Caco-2 (cell line): ENCODE results near the gene IL34. TPM values are rescaled to one million over a fixed set of nuclear protein-coding genes. Genes with fewer than 3 reads are reported as not detected.

Experiments
- BruUV-seq: library from RNA; stranded (reverse); fragments of 400-500 nt; replicated peaks from 2 replicates; lab custom pipeline; 2021; lab: Mats Ljungman, UMichigan
- CTCF ChIA-PET: fragments of 300-600 bp; sonication (Branson Sonifier 250); formaldehyde crosslinking; loops from one replicate; lab custom pipeline; 2022; ENCODE audit warnings: antibody characterized with exemption; lab: Charles Lee
- POLR2A ChIA-PET: fragments of 300-600 bp; sonication (Branson Sonifier 250); formaldehyde crosslinking; loops from one replicate; lab custom pipeline; 2022; ENCODE audit warnings: antibody characterized with exemption; lab: Charles Lee
- DNase-seq, 2 experiments: peaks; one replicate each; pipeline versions ENCODE4 v3.0.0 to v3.0.0-alpha.2; 2020 to 2022
- H3K27me3 ChIP-seq: replicated peaks from 2 replicates; pipeline ENCODE4 v1.6.0; 2011; ENCODE audit warnings: low read length; ENCODE audit not compliant: control insufficient read depth, insufficient read depth
- H3K36me3 ChIP-seq: 2 replicates; pipeline ENCODE4 v1.5.1; 2011; ENCODE audit warnings: low read length; ENCODE audit not compliant: control insufficient read depth, insufficient read depth
- H3K4me1 ChIP-seq: fragments of 250-450 bp; sonication (Bioruptor Pico); 2 replicates; pipeline ENCODE4 v1.5.1; 2020; ENCODE audit warnings: mild to moderate bottlenecking
- H3K4me3 ChIP-seq: 2 replicates; pipeline ENCODE4 v1.5.1; 2011; ENCODE audit warnings: low read depth, mild to moderate bottlenecking, control low read depth, low read length
- H3K9me3 ChIP-seq: fragments of 250-450 bp; sonication (Bioruptor Pico); 2 replicates; pipeline ENCODE4 v1.5.1; 2020; ENCODE audit warnings: mild to moderate bottlenecking, moderate library complexity
- H3K27ac Mint-ChIP-seq: one replicate; pipeline ENCODE4 v1.8.0; 2022; ENCODE audit warnings: mixed read lengths; ENCODE audit not compliant: unreplicated experiment
- H3K27me3 Mint-ChIP-seq: one replicate; pipeline ENCODE4 v1.8.0; 2022; ENCODE audit warnings: mixed read lengths; ENCODE audit not compliant: insufficient read depth, unreplicated experiment
- H3K36me3 Mint-ChIP-seq: one replicate; pipeline ENCODE4 v1.8.0; 2022; ENCODE audit warnings: mild to moderate bottlenecking, mixed read lengths; ENCODE audit not compliant: insufficient read depth, unreplicated experiment
- H3K4me1 Mint-ChIP-seq: one replicate; pipeline ENCODE4 v1.8.0; 2022; ENCODE audit warnings: low read depth, mixed read lengths; ENCODE audit not compliant: unreplicated experiment
- H3K4me3 Mint-ChIP-seq: one replicate; pipeline ENCODE4 v1.8.0; 2022; ENCODE audit warnings: mild to moderate bottlenecking, moderate library complexity, mixed read lengths; ENCODE audit not compliant: unreplicated experiment
- H3K9me3 Mint-ChIP-seq: one replicate; pipeline ENCODE4 v1.8.0; 2022; ENCODE audit warnings: mixed read lengths; ENCODE audit not compliant: unreplicated experiment
- intact Hi-C: fragments of 100-400 bp; cut with micrococcal nuclease; formaldehyde crosslinking; loops from one replicate; pipeline ENCODE4 v1.10.0; 2022; ENCODE audit not compliant: unreplicated experiment
- total RNA-seq: library from RNA; stranded (reverse); gene quantifications from 2 replicates; pipeline ENCODE4 v1.2.3, GENCODE V29; 2022
- TF ChIP-seq, protein P1 (sequence below), 2 experiments: fragments of 200-600 bp in 1 of 2; IDR thresholded peaks; 1 replicate in 1 of 2; 2 replicates in 1 of 2; pipeline versions ENCODE4 v1.5.1 to v1.8.0; 2011 to 2022; ENCODE audit warnings: antibody characterized with exemption in 1 of 2, control low read depth in 1 of 2, inconsistent platforms in 1 of 2, low read depth in 1 of 2, low read length in 1 of 2, mild to moderate bottlenecking in 1 of 2, moderate library complexity in 1 of 2; ENCODE audit not compliant: insufficient read depth in 1 of 2, severe bottlenecking in 1 of 2, unreplicated experiment in 1 of 2

The IL34 gene
- total RNA-seq, 1 experiment from 2014 or later: 0.50 TPM

DNA sequence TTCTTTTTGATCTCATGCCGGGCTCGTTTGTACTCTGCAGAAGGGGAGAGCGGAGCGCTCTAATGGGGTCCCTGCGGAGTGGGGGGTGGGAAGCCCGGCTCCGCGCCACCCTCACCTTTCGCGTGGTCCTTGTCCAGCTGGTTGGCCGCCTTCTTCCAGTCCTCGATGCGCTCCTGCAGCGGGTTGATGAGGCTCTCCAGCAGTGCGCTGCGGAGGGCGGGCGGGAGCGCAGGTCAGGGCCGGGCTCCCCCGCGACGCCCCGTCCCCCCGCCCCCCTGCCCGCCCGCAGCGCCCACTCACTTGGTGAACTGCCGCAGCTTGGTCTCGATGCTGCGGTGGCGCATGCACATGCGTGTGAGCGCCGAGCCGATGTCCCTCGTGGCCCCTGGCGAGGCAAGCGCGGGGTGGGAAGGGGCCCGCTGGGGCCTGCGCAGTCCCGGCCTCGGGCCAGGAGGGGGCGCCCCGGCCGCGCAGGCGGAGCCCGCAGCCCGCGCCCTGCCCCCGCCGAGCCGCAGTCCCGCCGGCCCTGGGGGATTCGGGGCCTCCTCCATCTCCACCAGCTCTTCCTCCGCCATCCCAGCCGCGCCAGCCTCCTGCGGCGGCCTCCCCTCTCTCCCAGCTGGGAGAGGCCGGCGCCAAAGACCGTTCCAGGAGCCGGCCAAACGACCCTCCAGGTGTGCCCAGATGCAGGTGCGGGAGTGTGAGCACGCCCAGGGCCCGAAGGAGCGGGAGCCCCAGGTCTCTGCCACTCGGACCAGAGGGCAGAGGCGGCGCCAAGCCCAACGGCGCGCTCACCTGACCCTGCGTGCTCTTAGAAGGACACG is 33.5 kb downstream of the IL34 start:
- intact Hi-C loops: no loop called here

DNA sequence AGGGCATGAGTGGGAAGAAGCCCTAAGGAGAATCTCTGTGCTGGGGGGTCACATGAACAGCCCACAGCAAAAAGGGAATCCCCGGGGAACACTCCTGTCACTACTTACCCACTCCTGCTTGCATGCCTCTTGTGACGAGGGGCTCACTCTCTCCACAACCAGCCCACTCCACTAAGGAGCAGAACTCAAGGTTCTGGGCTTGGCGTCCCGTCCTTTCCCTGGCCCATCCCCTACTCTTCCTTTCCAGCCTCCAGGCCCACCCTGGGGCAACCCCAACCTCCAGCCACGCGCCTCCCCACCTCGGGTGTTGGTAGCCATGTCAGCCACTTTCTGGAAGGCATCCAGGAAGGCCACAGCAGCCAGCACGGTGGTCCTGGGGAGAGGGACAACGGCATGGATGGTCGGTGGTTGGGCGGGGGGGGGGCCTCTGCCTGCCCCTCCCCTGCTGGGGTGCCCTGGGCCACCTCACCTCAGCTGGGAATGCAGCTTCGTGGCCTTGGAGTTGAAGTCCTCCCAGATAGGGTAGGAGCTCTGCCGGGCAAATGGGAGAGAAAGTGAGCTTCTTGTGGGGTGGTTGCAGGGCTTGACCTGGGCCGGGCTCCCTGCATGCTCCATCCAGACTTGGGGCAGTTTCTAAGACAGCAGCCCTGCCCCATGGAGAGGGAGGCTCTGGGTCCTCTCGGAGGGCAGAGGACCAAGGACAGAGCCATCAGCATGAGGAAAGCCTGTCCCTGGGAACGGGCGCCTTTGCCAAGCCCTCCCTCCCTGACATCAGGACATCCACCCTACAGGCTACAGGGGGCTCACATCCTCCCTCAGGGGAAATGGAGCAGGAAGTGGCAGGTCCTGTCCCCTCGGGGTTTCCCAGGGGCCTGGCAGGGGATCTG is 34.4 kb downstream of the IL34 start:
- intact Hi-C loops: no loop called here
- H3K27me3 ChIP-seq: no peaks in the 10 kb centered on the region
- Mint-ChIP-seq H3K27me3 (no peaks in the 10 kb centered on the region), H3K27ac (no peak overlapping the region), H3K9me3 (no peaks in the 10 kb centered on the region), H3K4me3 (no peak overlapping the region), H3K36me3 (peaks cover 23% of the 10 kb centered on the region), H3K4me1 (peaks cover 18% of the 10 kb centered on the region)
- H3K4me1 ChIP-seq: peaks cover 25% of the 10 kb centered on the region
- TF ChIP-seq, protein P1, sequence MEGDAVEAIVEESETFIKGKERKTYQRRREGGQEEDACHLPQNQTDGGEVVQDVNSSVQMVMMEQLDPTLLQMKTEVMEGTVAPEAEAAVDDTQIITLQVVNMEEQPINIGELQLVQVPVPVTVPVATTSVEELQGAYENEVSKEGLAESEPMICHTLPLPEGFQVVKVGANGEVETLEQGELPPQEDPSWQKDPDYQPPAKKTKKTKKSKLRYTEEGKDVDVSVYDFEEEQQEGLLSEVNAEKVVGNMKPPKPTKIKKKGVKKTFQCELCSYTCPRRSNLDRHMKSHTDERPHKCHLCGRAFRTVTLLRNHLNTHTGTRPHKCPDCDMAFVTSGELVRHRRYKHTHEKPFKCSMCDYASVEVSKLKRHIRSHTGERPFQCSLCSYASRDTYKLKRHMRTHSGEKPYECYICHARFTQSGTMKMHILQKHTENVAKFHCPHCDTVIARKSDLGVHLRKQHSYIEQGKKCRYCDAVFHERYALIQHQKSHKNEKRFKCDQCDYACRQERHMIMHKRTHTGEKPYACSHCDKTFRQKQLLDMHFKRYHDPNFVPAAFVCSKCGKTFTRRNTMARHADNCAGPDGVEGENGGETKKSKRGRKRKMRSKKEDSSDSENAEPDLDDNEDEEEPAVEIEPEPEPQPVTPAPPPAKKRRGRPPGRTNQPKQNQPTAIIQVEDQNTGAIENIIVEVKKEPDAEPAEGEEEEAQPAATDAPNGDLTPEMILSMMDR (IDR thresholded peaks at IDR 0.05; ENCODE audit: insufficient read depth in 1 of 2, low read depth in 1 of 2, low read length in 1 of 2, severe bottlenecking in 1 of 2, unreplicated experiment in 1 of 2): no peak
- BruUV-seq: no TSS peak
- H3K4me3 ChIP-seq: no peak overlapping the region
- peaks cover 3% of the 10 kb centered on the region; the same call in 1 of the 2 replicates for H3K36me3 ChIP-seq
- no peak for DNase-seq
- ChIA-PET POLR2A (no interaction called here), CTCF (no interaction called here)
- no peaks in the 10 kb centered on the region for H3K9me3 ChIP-seq

More for the DNA sequence above, 33.5 kb downstream of the IL34 start:
- no peak overlapping the region for H3K27ac Mint-ChIP-seq
- TF ChIP-seq, protein P1 (IDR thresholded peaks at IDR 0.05; ENCODE audit: insufficient read depth in 1 of 2, low read depth in 1 of 2, low read length in 1 of 2, severe bottlenecking in 1 of 2, unreplicated experiment in 1 of 2): peak in 1 of 2 experiments; percentile 3
- H3K4me1 Mint-ChIP-seq: peaks cover 18% of the 10 kb centered on the region
- no TSS peak for BruUV-seq
- no peak for DNase-seq
- H3K9me3 ChIP-seq: no peaks in the 10 kb centered on the region
- peaks cover 6% of the 10 kb centered on the region for H3K36me3 ChIP-seq
- H3K27me3 ChIP-seq: no peaks in the 10 kb centered on the region
- ChIA-PET CTCF (no interaction called here), POLR2A (interaction anchor here (0.6 kb wide), 2 partner anchors 74 to 227 kb away, joined by 3 read pairs; no protein-coding TSS in a partner anchor)
- no peaks in the 10 kb centered on the region for H3K27me3 Mint-ChIP-seq
- no peak overlapping the region for H3K4me3 ChIP-seq
- H3K4me3 Mint-ChIP-seq: no peak overlapping the region
- H3K36me3 Mint-ChIP-seq: peaks cover 26% of the 10 kb centered on the region
- H3K9me3 Mint-ChIP-seq: no peaks in the 10 kb centered on the region
- H3K4me1 ChIP-seq: peaks cover 25% of the 10 kb centered on the region
